HepG2 (cell line): ENCODE results near the gene LYST. TPM values are rescaled to one million over a fixed set of nuclear protein-coding genes. Genes with fewer than 3 reads are reported as not detected.

Experiments
- ATAC-seq: fragments of 200-7000 bp; cut with Tn5 transposase; 3 replicates; pipeline ENCODE4 v1.9.1; 2020; ENCODE audit warnings: mild to moderate bottlenecking, moderate library complexity
- BruUV-seq: library from RNA; stranded (reverse); fragments of 400-500 nt; replicated peaks from 2 replicates; lab custom pipeline; 2021; lab: Mats Ljungman, UMichigan
- CTCF ChIA-PET: fragments of 300-600 bp; formaldehyde crosslinking; extraction: SDS; loops from one replicate; lab custom pipeline; 2021; ENCODE audit warnings: low total read pairs, inconsistent platforms, low intra/inter-chr PET ratio; lab: Yijun Ruan, JAX
- POLR2A ChIA-PET: fragments of 350-600 bp; sonication (Branson Sonifier 250); formaldehyde crosslinking; loops from one replicate; lab custom pipeline; 2020; ENCODE audit warnings: antibody characterized with exemption, inconsistent platforms; lab: Yijun Ruan, JAX
- DNase-seq: peaks from one replicate; pipeline ENCODE4 v3.0.0-alpha.2; 2015; ENCODE audit warnings: low spot score
- FAIRE-seq: peaks from 3 replicates; lab custom pipeline; 2011; peaks lifted over from hg19 to GRCh38; lab: Jason Lieb, UNC
- H2AFZ ChIP-seq: one replicate; pipeline ENCODE4 v1.6.1; 2011; ENCODE audit warnings: low read length, inconsistent platforms
- H3K27ac ChIP-seq: fragments of 300-600 bp; 3 replicates; pipeline ENCODE4 v1.8.0; 2011; ENCODE audit warnings: mixed run types, mild to moderate bottlenecking, mixed read lengths, low read length, inconsistent platforms; ENCODE audit not compliant: insufficient read depth; ENCODE audit errors: extremely low read length
- H3K27me3 ChIP-seq, 2 experiments: fragments of 200-600 bp in 1 of 2; 2 replicates in 1 of 2; 3 replicates in 1 of 2; pipeline versions ENCODE4 v1.6.0 to v1.8.0; 2011; ENCODE audit warnings: low read length in 2 of 2, mild to moderate bottlenecking in 2 of 2, moderate library complexity in 2 of 2, inconsistent platforms in 1 of 2; ENCODE audit not compliant: insufficient read depth in 2 of 2, control insufficient read depth in 1 of 2
- H3K36me3 ChIP-seq, 2 experiments: fragments of 200-600 bp in 1 of 2; replicated peaks in 1 of 2; 2 replicates in 1 of 2; 3 replicates in 1 of 2; pipeline versions ENCODE4 v1.5.1 to v1.8.0; 2011; ENCODE audit warnings: low read length in 2 of 2, inconsistent platforms in 1 of 2; ENCODE audit not compliant: insufficient read depth in 2 of 2, control insufficient read depth in 1 of 2
- H3K4me1 ChIP-seq: 2 replicates; pipeline ENCODE4 v1.5.1; 2012; ENCODE audit warnings: low read length, inconsistent platforms; ENCODE audit not compliant: insufficient read depth
- H3K4me2 ChIP-seq: 2 replicates; pipeline ENCODE4 v1.6.0; 2011; ENCODE audit warnings: low read depth, low read length, inconsistent platforms
- H3K4me3 ChIP-seq, 3 experiments: fragments of 200-600 bp in 1 of 3; sonication (generic), shearing (Covaris generic) in 1 of 3; replicated peaks in 1 of 3; 2 replicates each; pipeline ENCODE4 v1.5.1; 2011 to 2016; ENCODE audit warnings: low read length in 3 of 3, inconsistent platforms in 2 of 3, low read depth in 2 of 3, mild to moderate bottlenecking in 2 of 3, control low read depth in 1 of 3, mixed read lengths in 1 of 3; ENCODE audit not compliant: insufficient read depth in 1 of 3
- H3K79me2 ChIP-seq: one replicate; pipeline ENCODE4 v1.6.1; 2011; ENCODE audit warnings: low read length, inconsistent platforms; ENCODE audit not compliant: insufficient read depth
- H3K9ac ChIP-seq: 2 replicates; pipeline ENCODE4 v1.6.0; 2011; ENCODE audit warnings: mild to moderate bottlenecking, low read depth, low read length, inconsistent platforms; ENCODE audit not compliant: insufficient read depth
- H3K9me3 ChIP-seq: 2 replicates; pipeline ENCODE4 v1.5.1; 2012; ENCODE audit warnings: mild to moderate bottlenecking, low read length
- H4K20me1 ChIP-seq: 2 replicates; pipeline ENCODE4 v1.6.0; 2011; ENCODE audit warnings: inconsistent platforms, mild to moderate bottlenecking, low read length, moderate library complexity; ENCODE audit not compliant: insufficient read depth
- AFF4 ChIP-seq: sonication (generic); formaldehyde crosslinking; IDR thresholded peaks from 2 replicates; pipeline ENCODE4 v1.4.0; 2020; ENCODE audit warnings: missing genetic modification reagents
- ARID2 ChIP-seq: sonication (generic); formaldehyde crosslinking; IDR thresholded peaks from 2 replicates; pipeline ENCODE4 v1.8.1; 2022; ENCODE audit warnings: mild to moderate bottlenecking, missing genetic modification reagents, borderline replicate concordance
- ARNTL ChIP-seq: sonication (generic); formaldehyde crosslinking; IDR thresholded peaks from 2 replicates; pipeline ENCODE4 v1.4.0; 2020; ENCODE audit warnings: mild to moderate bottlenecking, missing genetic modification reagents
- CREB3 ChIP-seq: sonication (generic); formaldehyde crosslinking; IDR thresholded peaks from 2 replicates; pipeline ENCODE4 v1.5.0; 2020; ENCODE audit warnings: missing genetic modification reagents
- GZF1 ChIP-seq: sonication (generic); formaldehyde crosslinking; IDR thresholded peaks from 2 replicates; pipeline ENCODE4 v1.5.1; 2020; ENCODE audit warnings: mild to moderate bottlenecking, missing genetic modification reagents
- HOXA5 ChIP-seq: sonication (generic); formaldehyde crosslinking; IDR thresholded peaks from 2 replicates; pipeline ENCODE4 v1.4.0; 2020; ENCODE audit warnings: missing genetic modification reagents
- SOX5 ChIP-seq: IDR thresholded peaks from 2 replicates; pipeline ENCODE4 v1.6.1; 2016; ENCODE audit warnings: borderline replicate concordance
- THAP8 ChIP-seq: sonication (generic); formaldehyde crosslinking; IDR thresholded peaks from 2 replicates; pipeline ENCODE4 v1.5.1; 2020; ENCODE audit warnings: missing genetic modification reagents, mild to moderate bottlenecking, borderline replicate concordance
- ZBED4 ChIP-seq: sonication (generic); formaldehyde crosslinking; IDR thresholded peaks from 2 replicates; pipeline ENCODE4 v1.4.0; 2020; ENCODE audit warnings: missing genetic modification reagents, borderline replicate concordance
- ZNF33B ChIP-seq: sonication (generic); formaldehyde crosslinking; IDR thresholded peaks from 2 replicates; pipeline ENCODE4 v1.5.1; 2020; ENCODE audit warnings: mild to moderate bottlenecking, missing genetic modification reagents
- ZNF574 ChIP-seq: sonication (generic); formaldehyde crosslinking; IDR thresholded peaks from 2 replicates; pipeline ENCODE4 v1.4.0; 2020; ENCODE audit warnings: missing genetic modification reagents
- ZNF616 ChIP-seq: sonication (generic); formaldehyde crosslinking; IDR thresholded peaks from 2 replicates; pipeline ENCODE4 v1.5.0; 2020; ENCODE audit warnings: low read depth, mild to moderate bottlenecking, missing genetic modification reagents
- WGBS: methylation state at CpG from one replicate; pipeline ENCODE4 v1.1.6; 2017; ENCODE audit warnings: low lambda C conversion rate; 5-methylcytosine and 5-hydroxymethylcytosine counted together
- in situ Hi-C: cut with HindIII; loops from 2 replicates; pipeline ENCODE4 v1.10.0; 2017; ENCODE audit warnings: low pct_unique_long_range_greater_than_20kb; ENCODE audit not compliant: extremely low pct_ligation_motif_present
- intact Hi-C: fragments of 100-400 bp; cut with micrococcal nuclease; formaldehyde crosslinking; loops from one replicate; pipeline ENCODE4 v1.10.0; 2022; ENCODE audit not compliant: unreplicated experiment
- polyA plus RNA-seq, 8 experiments: library from polyadenylated mRNA; depleted of rRNA in 3 of 8; stranded (reverse) in 7 of 8; unstranded in 1 of 8; fragments of >200 nt; fragmentation: Illumina TruSeq in 4 of 8; extraction: Trizol in 4 of 8; gene quantifications; 2 replicates each; pipeline versions ENCODE4 v1.2.1 to v1.2.3, GENCODE V29; 2011 to 2016; ENCODE audit warnings: low read depth in 4 of 8, missing spikeins in 1 of 8, mixed read lengths in 1 of 8; ENCODE audit not compliant: insufficient read depth in 1 of 8
- total RNA-seq, 5 experiments: library from RNA; depleted of rRNA; stranded (reverse); fragments of >200 nt; fragmentation: Illumina TruSeq; extraction: Trizol; gene quantifications; 2 replicates each; pipeline ENCODE4 v1.2.3, GENCODE V29; 2016; ENCODE audit warnings: low read depth in 1 of 5

LYST gene
- total and polyA plus RNA-seq, 2 of the 13 experiments (the other 11 are each of a cell fraction or from before 2014, with no cell fraction given) = 0.91 to 2.5 TPM

GRCh38 chr1:235860829-235861228 is 5.9 kb downstream of the LYST start:
- Histone ChIP-seq H3K36me3 (no peaks in the 10 kb centered on the region), H3K9me3 (no peaks in the 10 kb centered on the region), H3K4me1 (peaks cover 14% of the 10 kb centered on the region), H4K20me1 (no peaks in the 10 kb centered on the region), H3K27ac (no peak overlapping the region), H3K27me3 (no peaks in the 10 kb centered on the region), H3K4me2 (no peak overlapping the region), H3K9ac (no peak overlapping the region), H3K79me2 (no peaks in the 10 kb centered on the region), H2AFZ (no peak overlapping the region), H3K4me3 (no peak overlapping the region)
- DNase-seq = no peak
- CTCF ChIA-PET = no interaction called here
- no peak for FAIRE-seq
- 29% methylated on average over 1 of the region's 1 CpG for WGBS
- TF ChIP-seq ZBED4 (no peak), CREB3 (no peak), THAP8 (CRISPR knock-in tag) (no peak), AFF4 (no peak), ARNTL (CRISPR knock-in tag) (no peak), ZNF616 (CRISPR knock-in tag) (no peak), ZNF574 (CRISPR knock-in tag) (no peak), ZNF33B (CRISPR knock-in tag) (no peak), GZF1 (no peak), SOX5 (no peak), ARID2 (no peak), HOXA5 (CRISPR knock-in tag) (no peak)
- ATAC-seq = no peak
- POLR2A ChIA-PET = no interaction called here
- no TSS peak for BruUV-seq
- intact Hi-C loops = no loop called here
- in situ Hi-C loops = loop anchor here (10.0 kb wide), 1 partner anchor 114 kb away; no protein-coding TSS in a partner anchor
